Activated B cell treated with CpG ODN at 0.5 μM for 24 hours (primary cell): Measurements from ENCODE around the gene TLE3. TPM values are rescaled to one million over a fixed set of nuclear protein-coding genes. Genes with fewer than 3 reads are reported as not detected.

Source experiments
- ATAC-seq: fragments of 200-7000 bp; cut with Tn5 transposase; one replicate; pipeline ENCODE4 v1.10.0; 2021; ENCODE audit warnings: low read depth, mild to moderate bottlenecking, moderate library complexity
- CTCF ChIA-PET: fragments of 350-600 bp; sonication (Branson Sonifier 250); formaldehyde crosslinking; loops from one replicate; lab custom pipeline; 2021; ENCODE audit warnings: antibody characterized with exemption; lab: Charles Lee
- POLR2A ChIA-PET: fragments of 350-600 bp; sonication (Branson Sonifier 250); formaldehyde crosslinking; loops from one replicate; lab custom pipeline; 2021; ENCODE audit warnings: antibody characterized with exemption; lab: Charles Lee
- DNase-seq: peaks from one replicate; pipeline ENCODE4 v3.0.0; 2022
- H3K27ac Mint-ChIP-seq: one replicate; pipeline ENCODE4 v1.8.0; 2020; ENCODE audit warnings: mixed read lengths
- H3K27me3 Mint-ChIP-seq: one replicate; pipeline ENCODE4 v1.8.0; 2021; ENCODE audit warnings: mixed read lengths
- H3K36me3 Mint-ChIP-seq: one replicate; pipeline ENCODE4 v1.8.0; 2021; ENCODE audit warnings: low read depth, mixed read lengths
- H3K4me1 Mint-ChIP-seq: one replicate; pipeline ENCODE4 v1.8.0; 2021; ENCODE audit warnings: mixed read lengths
- H3K4me3 Mint-ChIP-seq: one replicate; pipeline ENCODE4 v1.8.0; 2020; ENCODE audit warnings: mild to moderate bottlenecking, mixed read lengths
- H3K9me3 Mint-ChIP-seq: one replicate; pipeline ENCODE4 v1.8.0; 2020; ENCODE audit warnings: mixed read lengths
- CTCF ChIP-seq: fragments of 200-600 bp; IDR thresholded peaks from one replicate; pipeline ENCODE4 v1.8.0; 2022; ENCODE audit warnings: antibody characterized with exemption, mild to moderate bottlenecking
- intact Hi-C: fragments of 100-400 bp; cut with micrococcal nuclease; formaldehyde crosslinking; loops from one replicate; pipeline ENCODE4 v1.15.1; 2024
- total RNA-seq: library from RNA; stranded (reverse); gene quantifications from 2 replicates; pipeline ENCODE4 v1.2.3, GENCODE V29; 2022

TLE3 gene
- total RNA-seq, 1 donor from 2014 or later = 110 TPM

DNA sequence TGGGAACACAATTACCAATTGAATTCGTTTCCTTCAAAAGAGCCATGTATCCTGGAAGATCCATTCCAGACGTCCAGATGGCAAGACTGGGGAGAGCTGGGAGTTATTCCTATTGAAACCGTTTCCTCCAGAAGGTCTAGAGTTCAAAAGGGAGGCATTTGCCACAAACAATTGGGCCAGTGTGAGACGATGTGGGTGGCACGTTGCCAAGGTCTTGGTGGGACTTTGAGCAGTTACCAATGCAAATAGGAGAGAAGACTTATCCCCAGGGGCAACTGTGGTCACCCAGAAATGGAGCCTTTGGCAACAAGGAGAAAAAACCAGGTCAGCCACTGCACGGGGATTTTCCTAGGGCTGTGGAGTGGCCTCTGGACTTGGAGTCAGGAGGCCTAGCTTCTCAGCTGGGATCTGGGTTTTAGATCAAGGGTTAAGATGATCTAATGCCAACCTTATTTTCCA, 29.6 kb upstream of the TLE3 start:
- intact Hi-C loops = no loop called here
- Mint-ChIP-seq H3K36me3 (no peaks in the 10 kb centered on the region), H3K9me3 (no peaks in the 10 kb centered on the region), H3K27ac (no peak overlapping the region), H3K4me3 (no peak overlapping the region), H3K27me3 (peaks cover 12% of the 10 kb centered on the region), H3K4me1 (peaks cover 8% of the 10 kb centered on the region)
- ATAC-seq (no peak), DNase-seq (no peak)
- ChIA-PET CTCF (interaction anchor here (1.1 kb wide), 1 partner anchor 340 kb away, joined by 3 read pairs; no protein-coding TSS in a partner anchor), POLR2A (no interaction called here)
- no peak for TF ChIP-seq CTCF

DNA sequence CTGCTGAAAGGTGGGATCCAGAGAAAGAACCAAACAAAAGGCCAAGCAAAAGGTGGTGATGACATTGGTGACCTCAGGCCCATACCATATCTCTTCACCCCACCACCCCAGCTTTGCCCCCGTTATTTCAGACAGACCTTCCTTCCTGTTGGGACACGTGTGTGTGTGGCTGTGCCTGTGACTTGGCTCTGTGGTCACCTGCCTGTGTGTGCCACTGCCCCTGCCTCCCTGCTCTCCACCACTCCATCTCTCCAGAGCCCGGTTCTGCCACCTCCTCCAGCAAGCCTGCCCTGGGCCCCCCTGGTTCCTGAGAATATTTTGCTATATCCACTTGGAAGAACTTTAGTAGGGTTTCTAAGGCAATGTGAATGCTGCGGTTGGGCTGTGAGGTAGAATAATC, 28.6 kb upstream of the TLE3 start:
- DNase-seq = no peak
- no peak for TF ChIP-seq CTCF
- no peak overlapping the region for H3K4me3 Mint-ChIP-seq
- H3K27ac Mint-ChIP-seq = no peak overlapping the region
- H3K4me1 Mint-ChIP-seq = peaks cover 8% of the 10 kb centered on the region
- POLR2A ChIA-PET = no interaction called here
- ATAC-seq = no peak
- peaks cover 12% of the 10 kb centered on the region for H3K27me3 Mint-ChIP-seq
- CTCF ChIA-PET = interaction anchor here (0.7 kb wide), 1 partner anchor 401 kb away, joined by 3 read pairs; no protein-coding TSS in a partner anchor
- intact Hi-C loops = no loop called here
- no peaks in the 10 kb centered on the region for H3K36me3 Mint-ChIP-seq
- H3K9me3 Mint-ChIP-seq = no peaks in the 10 kb centered on the region

DNA sequence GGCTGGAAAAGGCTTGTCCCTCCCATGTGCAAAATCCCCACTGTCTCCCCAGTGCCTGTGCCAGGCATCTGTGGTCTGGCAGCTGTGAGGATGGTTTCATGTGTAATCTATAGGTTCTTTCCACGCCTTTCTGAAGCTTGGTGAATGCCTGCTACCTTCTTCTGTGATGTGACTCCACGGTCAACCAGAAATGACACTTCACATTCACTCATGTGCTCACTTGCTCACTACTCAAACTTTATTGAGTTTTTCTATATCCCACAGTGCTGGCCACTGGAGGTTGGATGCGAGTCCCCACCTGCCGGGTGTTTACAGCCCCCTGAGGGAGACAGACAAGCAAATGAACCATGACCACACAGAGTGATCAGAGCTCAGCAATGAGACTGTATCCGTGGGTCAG, 27.9 kb upstream of the TLE3 start:
- H3K27ac Mint-ChIP-seq = no peak overlapping the region
- DNase-seq (no peak), ATAC-seq (no peak)
- CTCF ChIA-PET = interaction anchor here (0.7 kb wide), 1 partner anchor 401 kb away, joined by 3 read pairs; no protein-coding TSS in a partner anchor
- H3K4me1 Mint-ChIP-seq = peaks cover 8% of the 10 kb centered on the region
- peaks cover 12% of the 10 kb centered on the region for H3K27me3 Mint-ChIP-seq
- H3K4me3 Mint-ChIP-seq = no peak overlapping the region
- POLR2A ChIA-PET = no interaction called here
- TF ChIP-seq CTCF = no peak
- H3K36me3 Mint-ChIP-seq = no peaks in the 10 kb centered on the region
- H3K9me3 Mint-ChIP-seq = no peaks in the 10 kb centered on the region
- intact Hi-C loops = no loop called here

GRCh38 chr15:70121624-70122302, 24.0 kb upstream of the TLE3 start:
- DNase-seq (no peak), ATAC-seq (no peak)
- intact Hi-C loops = no loop called here
- ChIA-PET CTCF (interaction anchor here (1.2 to 1.7 kb wide), 2 partner anchors 19 to 241 kb away, joined by 4 to 6 read pairs; no protein-coding TSS in a partner anchor), POLR2A (no interaction called here)
- TF ChIP-seq CTCF = no peak
- H3K27me3 Mint-ChIP-seq = peaks cover 12% of the 10 kb centered on the region
- no peak overlapping the region for H3K4me3 Mint-ChIP-seq
- H3K27ac Mint-ChIP-seq = no peak overlapping the region
- H3K4me1 Mint-ChIP-seq = peaks cover 6% of the 10 kb centered on the region
- no peaks in the 10 kb centered on the region for H3K9me3 Mint-ChIP-seq
- no peaks in the 10 kb centered on the region for H3K36me3 Mint-ChIP-seq

- TF ChIP-seq CTCF = no peak
- Mint-ChIP-seq H3K4me3 (no peak overlapping the region), H3K27me3 (peaks cover 15% of the 10 kb centered on the region), H3K4me1 (peaks cover 5% of the 10 kb centered on the region), H3K36me3 (no peaks in the 10 kb centered on the region), H3K27ac (no peak overlapping the region), H3K9me3 (no peaks in the 10 kb centered on the region)
- DNase-seq (no peak), ATAC-seq (no peak)
- intact Hi-C loops = no loop called here
- POLR2A ChIA-PET = no interaction called here
- CTCF ChIA-PET = interaction anchor here (1.2 to 1.7 kb wide), 2 partner anchors 20 to 242 kb away, joined by 4 to 6 read pairs; no protein-coding TSS in a partner anchor
Observed at GRCh38 chr15:70120958-70121623, 23.4 kb upstream of the TLE3 start.
